ENCODE measurements around the gene FGFR2.

Gene FGFR2

GRCh38 chr10:121466424-121466823, 131.8 kb downstream of the FGFR2 start:
- H3K27ac ChIP-seq: no peak overlapping the region
- no peak overlapping the region for H3K4me3 ChIP-seq

DNA sequence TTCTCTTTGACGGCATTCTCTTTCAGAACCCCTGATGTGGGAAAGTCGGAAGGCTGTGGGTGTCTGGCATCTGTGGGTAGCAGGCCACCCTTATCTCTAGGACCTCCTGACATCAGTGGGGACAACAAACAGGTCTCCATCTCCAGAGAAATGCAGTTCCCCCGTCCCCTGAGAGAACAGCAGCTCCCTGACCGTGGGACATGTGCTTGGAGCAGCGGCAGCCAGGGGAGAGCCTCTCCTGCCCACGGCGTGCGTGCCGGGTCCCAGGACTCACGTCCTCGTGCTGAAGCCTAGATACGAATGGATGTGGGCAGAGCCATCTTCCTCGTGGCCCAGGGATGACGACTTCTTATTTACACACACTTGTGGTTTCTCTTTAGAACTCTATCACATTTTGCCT, 133.0 kb downstream of the FGFR2 start:
- no peak overlapping the region for H3K4me3 ChIP-seq
- H3K27ac ChIP-seq: no peak overlapping the region

DNA sequence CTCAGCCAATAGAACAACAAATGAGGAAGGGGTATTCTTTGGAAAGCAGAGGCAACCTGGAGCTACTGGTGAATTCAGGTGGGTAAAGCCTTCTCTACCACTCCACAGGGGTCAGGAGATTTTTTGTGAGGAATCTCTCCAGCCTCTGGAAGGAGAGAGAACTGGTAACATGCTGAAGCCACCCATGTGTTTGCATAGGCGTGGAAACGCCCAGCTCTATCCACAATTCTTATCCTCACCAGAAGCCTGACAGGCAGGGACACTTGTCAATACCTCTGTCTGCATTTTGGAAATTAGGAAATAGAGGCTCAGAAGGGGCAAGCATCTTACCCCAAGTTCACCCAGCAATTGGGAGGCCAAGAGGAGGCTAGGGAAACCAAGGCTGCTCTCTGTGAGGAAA, 133.7 kb downstream of the FGFR2 start:
- Histone ChIP-seq H3K27ac (no peak overlapping the region), H3K4me3 (no peak overlapping the region)

- Histone ChIP-seq H3K4me3 (no peak overlapping the region), H3K27ac (no peak overlapping the region)
These were observed 135.3 kb downstream of the FGFR2 start for GRCh38 chr10:121462955-121463354.

DNA sequence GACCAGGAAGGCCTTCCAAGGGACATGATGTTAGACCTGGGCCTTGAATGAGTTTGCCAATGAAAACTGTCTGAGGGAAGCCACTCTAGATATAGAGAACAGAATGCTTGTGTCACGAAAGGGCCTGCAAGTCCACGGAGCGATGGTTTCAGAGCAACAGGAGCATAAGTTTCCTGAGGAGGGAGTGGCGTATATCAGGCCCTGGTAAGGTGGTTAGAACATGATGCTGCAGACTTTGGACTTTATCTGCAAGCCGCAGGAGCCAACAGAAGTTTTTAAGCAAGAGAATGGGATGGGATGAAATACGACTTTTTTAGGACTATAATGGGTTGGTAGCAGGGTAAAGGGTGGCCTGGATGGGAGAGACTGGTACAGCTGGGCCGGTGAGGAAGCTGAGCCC, 136.0 kb downstream of the FGFR2 start:
- Histone ChIP-seq H3K27ac (no peak overlapping the region), H3K4me3 (no peak overlapping the region)

DNA sequence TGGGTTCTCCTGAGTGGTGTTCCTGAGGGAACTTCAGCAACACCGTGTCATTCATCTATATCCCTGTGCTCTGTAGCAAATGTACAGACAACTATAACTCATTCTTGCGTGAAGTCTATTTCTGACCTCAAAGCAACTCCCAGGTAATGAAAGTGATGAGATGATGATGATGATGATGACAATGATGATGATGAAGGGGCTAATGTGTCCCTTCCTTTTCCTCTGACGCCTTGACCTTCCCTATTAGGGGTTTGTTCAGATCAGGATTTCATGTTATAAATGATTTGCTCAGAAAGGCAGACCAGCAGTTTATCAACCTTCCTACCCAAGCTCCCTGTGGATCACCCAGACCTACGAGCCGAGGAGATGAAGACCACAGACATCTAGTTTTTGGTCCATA, 136.9 kb downstream of the FGFR2 start:
- Histone ChIP-seq H3K27ac (no peak overlapping the region), H3K4me3 (no peak overlapping the region)

- H3K27ac ChIP-seq: no peak overlapping the region
- H3K4me3 ChIP-seq: no peak overlapping the region
These were observed 137.5 kb downstream of the FGFR2 start for GRCh38 chr10:121460733-121461132.

DNA sequence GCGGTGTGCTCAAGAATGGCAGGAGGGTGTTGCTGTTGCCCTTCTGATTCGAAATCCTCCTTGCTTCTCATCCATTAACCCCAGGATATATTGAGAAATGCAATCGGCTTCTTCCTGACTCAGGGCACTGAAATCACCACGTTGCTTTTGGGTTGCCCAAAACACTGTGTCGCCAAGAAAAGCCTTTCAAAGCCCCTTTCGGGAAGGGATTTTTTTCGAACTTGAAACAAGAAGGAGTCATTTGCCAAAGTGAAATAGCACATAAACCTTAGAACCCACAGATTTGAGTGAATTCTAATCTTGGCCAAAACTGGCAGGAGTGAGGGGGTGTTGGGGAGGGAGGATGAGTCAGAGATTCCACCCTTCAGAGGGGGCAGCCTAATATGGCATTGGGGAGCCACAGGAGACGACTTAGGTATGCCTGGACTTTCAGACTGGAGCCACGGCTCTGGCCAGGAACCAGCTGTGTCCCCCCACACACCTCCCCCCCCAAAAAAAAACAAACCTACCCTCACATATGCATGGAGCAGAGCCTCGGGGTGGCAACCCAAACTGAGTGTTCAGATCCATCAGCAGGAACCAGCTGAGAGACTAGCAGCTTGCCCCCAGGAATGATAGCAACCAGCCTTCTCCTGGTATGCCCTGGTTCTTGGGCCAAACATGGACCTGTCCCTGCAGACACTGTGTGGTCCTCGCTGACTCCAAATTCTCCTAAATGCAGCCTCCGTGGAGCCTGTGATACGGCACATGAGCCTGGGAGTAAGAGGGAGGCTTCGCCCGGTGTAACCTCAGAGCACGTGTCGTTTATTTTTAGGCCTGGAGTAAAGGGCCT, 138.4 kb downstream of the FGFR2 start:
- Histone ChIP-seq H3K27ac (no peak overlapping the region), H3K4me3 (no peak overlapping the region)

GRCh38 chr10:121459279-121459621, 139.0 kb downstream of the FGFR2 start:
- Histone ChIP-seq H3K27ac (no peak overlapping the region), H3K4me3 (no peak overlapping the region)

- no peak overlapping the region for H3K4me3 ChIP-seq
- H3K27ac ChIP-seq: no peak overlapping the region
These were observed 140.5 kb downstream of the FGFR2 start for GRCh38 chr10:121457729-121458128.

DNA sequence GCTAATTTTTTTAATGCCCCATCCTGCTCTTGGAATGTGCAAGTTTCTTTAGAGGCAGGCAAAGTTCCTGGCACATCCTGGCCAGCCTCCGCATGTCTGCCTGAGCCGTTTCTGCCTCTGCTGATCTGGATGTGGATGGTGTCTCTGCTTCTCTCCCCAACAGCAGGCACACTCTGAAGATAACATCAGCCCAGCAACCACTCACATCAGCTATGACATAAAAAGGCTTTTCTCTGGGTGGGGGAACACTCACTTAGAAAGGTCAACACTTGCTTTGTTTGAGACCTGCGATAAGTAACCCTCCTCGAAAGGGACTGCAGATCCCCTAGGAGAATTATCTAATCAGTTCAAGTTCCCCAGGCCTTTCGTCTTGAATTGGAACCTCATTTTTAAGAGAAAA, 142.9 kb downstream of the FGFR2 start:
- Histone ChIP-seq H3K4me3 (no peak overlapping the region), H3K27ac (no peak overlapping the region)

DNA sequence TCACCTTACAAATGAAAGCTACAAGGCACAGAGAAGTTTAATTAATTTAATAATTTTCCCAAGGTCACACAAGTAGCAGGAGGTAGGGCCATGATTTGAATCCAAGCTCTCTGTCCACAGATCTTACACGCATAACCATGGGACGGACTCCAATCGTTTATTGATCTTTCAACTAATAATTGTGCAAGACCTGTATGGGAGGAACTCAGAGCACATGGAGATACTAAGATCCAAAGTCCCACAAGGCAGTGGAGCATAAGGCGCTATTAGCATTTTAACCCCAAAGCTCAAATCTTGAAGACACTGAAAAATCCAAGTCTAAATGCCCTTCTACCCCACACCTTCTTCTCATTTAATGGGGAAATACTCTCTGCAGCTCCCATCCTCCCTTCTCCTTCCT, 143.5 kb downstream of the FGFR2 start:
- H3K27ac ChIP-seq: no peak overlapping the region
- H3K4me3 ChIP-seq: no peak overlapping the region

DNA sequence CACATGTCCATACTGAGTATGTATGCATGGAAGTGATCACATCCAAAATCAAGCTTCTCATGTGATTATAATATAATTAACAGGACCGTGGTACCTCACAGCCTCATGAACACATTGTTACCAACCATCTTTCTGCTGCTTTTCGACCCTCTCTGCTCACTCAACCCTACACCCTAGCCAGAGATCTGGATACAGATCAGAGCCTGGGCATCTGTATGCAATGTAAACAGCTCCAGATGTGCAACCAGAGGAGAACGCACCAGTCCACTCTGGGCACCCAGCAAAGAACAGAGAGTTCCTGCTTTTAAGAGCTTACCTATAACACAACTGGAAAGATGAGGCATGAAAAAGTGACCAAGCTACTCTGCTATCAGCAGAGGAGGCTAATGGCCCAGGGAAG, 145.1 kb downstream of the FGFR2 start:
- Histone ChIP-seq H3K27ac (no peak overlapping the region), H3K4me3 (no peak overlapping the region)

- H3K27ac ChIP-seq: no peak overlapping the region
- H3K4me3 ChIP-seq: no peak overlapping the region
These were observed 145.7 kb downstream of the FGFR2 start for GRCh38 chr10:121452581-121452980.

DNA sequence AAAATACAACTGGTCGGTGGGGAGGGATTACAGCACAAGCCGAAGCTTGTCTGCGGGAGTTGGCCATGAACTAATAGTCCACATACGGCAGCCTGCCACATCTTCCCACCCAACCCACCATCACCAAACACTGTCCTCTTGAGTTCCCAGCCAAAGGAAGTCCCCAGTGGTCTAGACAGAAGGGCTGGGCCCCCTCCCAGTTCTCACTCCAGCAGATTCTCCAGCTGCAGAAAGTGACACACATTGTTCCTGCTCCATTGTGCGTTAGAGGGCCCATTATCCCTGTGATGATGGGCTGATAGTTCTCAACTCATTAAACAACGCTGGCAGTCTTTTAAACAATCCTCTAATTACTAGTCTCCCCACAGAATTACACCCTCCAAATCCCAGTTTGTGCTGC, 148.0 kb downstream of the FGFR2 start:
- H3K4me3 ChIP-seq: no peak overlapping the region
- H3K27ac ChIP-seq: no peak overlapping the region

DNA sequence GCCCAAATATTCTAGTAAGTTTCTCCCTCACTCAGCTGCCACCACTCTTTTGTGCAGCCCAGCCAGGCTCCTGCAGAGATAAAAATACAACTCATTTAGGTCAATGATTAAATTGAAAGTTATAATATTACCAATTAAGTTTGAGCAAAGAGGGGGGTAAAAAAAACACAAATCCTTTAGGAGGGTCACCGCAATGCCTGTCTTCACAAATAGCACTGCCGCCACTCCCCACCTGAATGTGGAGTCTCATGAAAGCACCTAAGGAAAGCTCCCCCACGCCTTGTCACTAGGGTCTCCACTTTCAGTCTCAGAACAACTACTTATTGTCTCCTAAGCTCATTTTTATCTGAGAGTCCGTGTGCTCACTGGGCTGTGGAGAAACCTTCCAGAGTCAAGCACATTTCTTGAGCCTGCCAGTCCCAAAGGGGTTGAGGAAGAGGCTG, 148.7 kb downstream of the FGFR2 start:
- no peak overlapping the region for H3K27ac ChIP-seq

GRCh38 chr10:121448766-121449421, 149.3 kb downstream of the FGFR2 start:
- H3K4me3 ChIP-seq: no peak overlapping the region

More for the DNA sequence above, 148.7 kb downstream of the FGFR2 start:
- H3K4me3 ChIP-seq: no peak overlapping the region

GRCh38 chr10:121444520-121445165, 153.6 kb downstream of the FGFR2 start:
- H3K27ac ChIP-seq: peak overlapping the region in 1 of 21 experiments; percentile 29
- H3K4me3 ChIP-seq: no peak overlapping the region

More at GRCh38 chr10:121448766-121449421, 149.3 kb downstream of the FGFR2 start:
- no peak overlapping the region for H3K27ac ChIP-seq

DNA sequence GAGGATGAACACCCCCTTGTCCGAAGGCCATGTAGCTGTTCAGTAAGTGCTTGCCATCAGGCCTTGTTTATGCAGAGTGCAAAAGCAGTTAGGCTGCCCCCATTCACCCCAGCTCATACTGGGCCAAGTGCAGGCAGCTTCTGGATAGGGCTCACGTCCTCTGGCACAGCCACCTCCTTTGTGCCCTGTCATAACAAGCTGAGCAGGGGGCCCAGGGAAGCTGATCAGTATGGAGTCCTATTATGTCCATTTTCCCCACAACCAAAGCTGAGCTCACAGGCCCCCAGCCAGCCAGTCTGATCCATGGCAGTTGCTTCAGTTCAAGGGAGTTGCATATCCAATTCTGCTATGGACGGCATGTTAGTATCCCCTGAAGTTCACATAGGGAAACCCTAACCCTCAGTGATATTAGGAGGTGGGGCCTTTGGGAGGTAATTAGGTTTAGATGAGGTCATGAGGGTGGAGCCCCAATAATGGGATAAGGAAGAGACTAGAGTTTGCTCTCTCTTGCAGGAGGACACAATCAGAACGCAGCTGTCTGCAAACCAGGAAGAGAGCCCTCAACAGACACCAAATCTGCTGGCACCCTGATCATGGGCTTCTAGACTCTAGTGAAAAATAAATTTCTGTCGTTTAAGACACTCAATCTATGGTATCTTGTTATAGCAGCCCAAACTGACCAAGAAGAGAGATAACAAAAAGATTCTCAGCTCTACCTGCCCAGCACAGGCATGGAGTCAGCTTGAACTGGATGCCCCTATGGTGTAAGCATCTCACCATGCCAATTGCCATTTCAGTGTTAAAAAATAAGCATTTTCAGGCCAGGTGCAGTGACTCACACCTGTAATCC, 155.9 kb downstream of the FGFR2 start:
- no peak overlapping the region for H3K4me3 ChIP-seq
- H3K27ac ChIP-seq: no peak overlapping the region

DNA sequence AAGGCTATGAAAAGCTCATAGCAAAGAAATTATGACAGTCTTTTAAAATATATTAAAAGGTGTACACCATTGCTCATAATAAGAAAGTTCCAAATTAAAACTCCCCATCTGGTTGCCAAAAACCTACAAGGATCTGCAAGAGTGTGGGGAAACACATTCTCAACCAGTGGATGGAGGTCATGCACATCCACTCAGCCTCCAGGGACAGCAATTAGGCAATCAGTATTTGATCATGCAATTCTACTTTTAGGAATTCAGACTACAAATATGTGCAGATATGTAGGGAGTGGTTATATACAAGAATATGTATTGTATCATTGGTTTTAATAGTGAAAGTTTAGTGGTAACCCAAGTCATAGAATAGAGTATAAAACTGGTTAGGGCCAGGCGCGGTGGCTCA, 157.8 kb downstream of the FGFR2 start:
- no peak overlapping the region for H3K4me3 ChIP-seq
- H3K27ac ChIP-seq: no peak overlapping the region
